HepG2 (cell line): ENCODE results near the gene GAL3ST2. TPM values are rescaled to one million over a fixed set of nuclear protein-coding genes. Genes with fewer than 3 reads are reported as not detected.
A peak's percentile ranks its signal among the peaks of the same experiment; 100 is the strongest.

Source experiments
- DR1 ChIP-seq: sonication (generic); formaldehyde crosslinking; IDR thresholded peaks from 2 replicates; pipeline ENCODE4 v1.8.0; 2021; ENCODE audit warnings: mild to moderate bottlenecking, missing genetic modification reagents, inconsistent platforms
- DZIP1 ChIP-seq: sonication (generic); formaldehyde crosslinking; IDR thresholded peaks from 2 replicates; pipeline ENCODE4 v1.5.0; 2020; ENCODE audit warnings: mild to moderate bottlenecking, missing genetic modification reagents
- FOXJ3 ChIP-seq: sonication (generic); formaldehyde crosslinking; IDR thresholded peaks from 2 replicates; pipeline ENCODE4 v1.4.0; 2020; ENCODE audit warnings: missing genetic modification reagents, mild to moderate bottlenecking, borderline replicate concordance
- GFI1 ChIP-seq: sonication (generic); formaldehyde crosslinking; IDR thresholded peaks from 2 replicates; pipeline ENCODE4 v1.5.0; 2020; ENCODE audit warnings: missing genetic modification reagents, mild to moderate bottlenecking, borderline replicate concordance
- LCORL ChIP-seq, 2 experiments: fragments of 450-650 bp in 1 of 2; sonication (generic) in 1 of 2; formaldehyde crosslinking in 1 of 2; IDR thresholded peaks; 2 replicates each; pipeline versions ENCODE4 v1.5.0 to v1.6.1; 2017 to 2020; ENCODE audit warnings: antibody characterized with exemption in 1 of 2, missing genetic modification reagents in 1 of 2
- NPAS2 ChIP-seq: sonication (generic); formaldehyde crosslinking; IDR thresholded peaks from 2 replicates; pipeline ENCODE4 v1.8.0; 2022; ENCODE audit warnings: mild to moderate bottlenecking, missing genetic modification reagents, borderline replicate concordance
- REL ChIP-seq: sonication (generic); formaldehyde crosslinking; conservative IDR thresholded peaks from 2 replicates; pipeline ENCODE4 v1.8.0; 2022; ENCODE audit warnings: mild to moderate bottlenecking, missing genetic modification reagents, moderate library complexity
- SNAPC4 ChIP-seq: sonication (generic); formaldehyde crosslinking; IDR thresholded peaks from 2 replicates; pipeline ENCODE4 v1.4.0; 2020; ENCODE audit warnings: mild to moderate bottlenecking, missing genetic modification reagents
- SRY ChIP-seq: sonication (generic); formaldehyde crosslinking; IDR thresholded peaks from 2 replicates; pipeline ENCODE4 v1.8.0; 2022; ENCODE audit warnings: mild to moderate bottlenecking, missing genetic modification reagents
- ZFP41 ChIP-seq: sonication (generic); formaldehyde crosslinking; IDR thresholded peaks from 2 replicates; pipeline ENCODE4 v1.4.0; 2020; ENCODE audit warnings: mild to moderate bottlenecking, missing genetic modification reagents, borderline replicate concordance
- ZNF138 ChIP-seq: sonication (generic); formaldehyde crosslinking; IDR thresholded peaks from 2 replicates; pipeline ENCODE4 v1.5.0; 2020; ENCODE audit warnings: mild to moderate bottlenecking, low read depth, missing genetic modification reagents
- ZNF260 ChIP-seq: sonication (generic); formaldehyde crosslinking; IDR thresholded peaks from 2 replicates; pipeline ENCODE4 v1.4.0; 2020; ENCODE audit warnings: missing genetic modification reagents, low read depth, mild to moderate bottlenecking, borderline replicate concordance
- ZNF33A ChIP-seq: sonication (generic); formaldehyde crosslinking; IDR thresholded peaks from 2 replicates; pipeline ENCODE4 v1.5.1; 2020; ENCODE audit warnings: missing genetic modification reagents, mild to moderate bottlenecking, moderate library complexity, borderline replicate concordance
- ZNF703 ChIP-seq: sonication (generic); formaldehyde crosslinking; IDR thresholded peaks from 2 replicates; pipeline ENCODE4 v1.5.1; 2020; ENCODE audit warnings: missing genetic modification reagents, mild to moderate bottlenecking, moderate library complexity, borderline replicate concordance
- ZNF749 ChIP-seq: sonication (generic); formaldehyde crosslinking; IDR thresholded peaks from 2 replicates; pipeline ENCODE4 v1.8.0; 2022; ENCODE audit warnings: mild to moderate bottlenecking, missing genetic modification reagents, moderate library complexity, borderline replicate concordance
- ZNF766 ChIP-seq: sonication (generic); formaldehyde crosslinking; IDR thresholded peaks from 2 replicates; pipeline ENCODE4 v1.5.0; 2020; ENCODE audit warnings: missing genetic modification reagents, borderline replicate concordance
- ZNF777 ChIP-seq: sonication (generic); formaldehyde crosslinking; IDR thresholded peaks from 2 replicates; pipeline ENCODE4 v1.4.0; 2020; ENCODE audit warnings: missing genetic modification reagents
- ZNF784 ChIP-seq: sonication (generic); formaldehyde crosslinking; IDR thresholded peaks from 2 replicates; pipeline ENCODE4 v1.5.1; 2020; ENCODE audit warnings: missing genetic modification reagents, mild to moderate bottlenecking, borderline replicate concordance
- ZSCAN30 ChIP-seq: sonication (generic); formaldehyde crosslinking; IDR thresholded peaks from 2 replicates; pipeline ENCODE4 v1.5.0; 2020; ENCODE audit warnings: mild to moderate bottlenecking, missing genetic modification reagents
- polyA plus RNA-seq, 8 experiments: library from polyadenylated mRNA; depleted of rRNA in 3 of 8; stranded (reverse) in 7 of 8; unstranded in 1 of 8; fragments of >200 nt; fragmentation: Illumina TruSeq in 4 of 8; extraction: Trizol in 4 of 8; gene quantifications; 2 replicates each; pipeline versions ENCODE4 v1.2.1 to v1.2.3, GENCODE V29; 2011 to 2016; ENCODE audit warnings: low read depth in 4 of 8, missing spikeins in 1 of 8, mixed read lengths in 1 of 8; ENCODE audit not compliant: insufficient read depth in 1 of 8
- total RNA-seq, 5 experiments: library from RNA; depleted of rRNA; stranded (reverse); fragments of >200 nt; fragmentation: Illumina TruSeq; extraction: Trizol; gene quantifications; 2 replicates each; pipeline ENCODE4 v1.2.3, GENCODE V29; 2016; ENCODE audit warnings: low read depth in 1 of 5

GAL3ST2 gene
- total and polyA plus RNA-seq, 2 of the 13 experiments (the other 11 are each of a cell fraction or from before 2014, with no cell fraction given): 0.17 to 0.20 TPM

- no peak for TF ChIP-seq SNAPC4 (CRISPR knock-in tag)
- TF ChIP-seq ZNF260 (CRISPR knock-in tag): 0 out of 2 replicates have a peak, but pooled peaks have one; percentile 12
- no peak for TF ChIP-seq NPAS2 (CRISPR knock-in tag)
- TF ChIP-seq ZSCAN30: peak; percentile 23; the same call in 1 of the 2 replicates
- peak; percentile 88; the same call in 1 of the 2 replicates for TF ChIP-seq ZNF33A (CRISPR knock-in tag)
- TF ChIP-seq GFI1: peak; percentile 7; the same call in 1 of the 2 replicates
- peak; percentile 67 for TF ChIP-seq SRY (CRISPR knock-in tag)
- TF ChIP-seq ZNF766 (CRISPR knock-in tag): no peak
- peak; percentile 62; the same call in 1 of the 2 replicates for TF ChIP-seq ZNF703 (CRISPR knock-in tag)
- peak; percentile 65 for TF ChIP-seq ZNF777 (CRISPR knock-in tag)
- TF ChIP-seq DR1 (CRISPR knock-in tag): no peak
- TF ChIP-seq DZIP1 (CRISPR knock-in tag): 0 out of 2 replicates have a peak, but pooled peaks have one; percentile 40
- no peak for TF ChIP-seq ZFP41 (CRISPR knock-in tag)
- TF ChIP-seq LCORL (IDR thresholded peaks at IDR 0.05): no peak
- TF ChIP-seq LCORL (CRISPR knock-in tag; IDR thresholded peaks at IDR 0.05): peak; percentile 57; the same call in 1 of the 2 replicates
- 0 out of 2 replicates have a peak, but pooled peaks have one; percentile 36 for TF ChIP-seq ZNF138
- 0 out of 2 replicates have a peak, but pooled peaks have one; percentile 20 for TF ChIP-seq ZNF749 (CRISPR knock-in tag)
- TF ChIP-seq ZNF784 (CRISPR knock-in tag): 0 out of 2 replicates have a peak, but pooled peaks have one; percentile 13
- no peak for TF ChIP-seq REL (CRISPR knock-in tag)
- TF ChIP-seq FOXJ3 (CRISPR knock-in tag): peak; percentile 1; the same call in 1 of the 2 replicates
These were observed 5.7 kb upstream of the GAL3ST2 start (continued) for GRCh38 chr2:241770936-241771285.
